ENCODE measurements around the gene SF3B3.

DNA sequence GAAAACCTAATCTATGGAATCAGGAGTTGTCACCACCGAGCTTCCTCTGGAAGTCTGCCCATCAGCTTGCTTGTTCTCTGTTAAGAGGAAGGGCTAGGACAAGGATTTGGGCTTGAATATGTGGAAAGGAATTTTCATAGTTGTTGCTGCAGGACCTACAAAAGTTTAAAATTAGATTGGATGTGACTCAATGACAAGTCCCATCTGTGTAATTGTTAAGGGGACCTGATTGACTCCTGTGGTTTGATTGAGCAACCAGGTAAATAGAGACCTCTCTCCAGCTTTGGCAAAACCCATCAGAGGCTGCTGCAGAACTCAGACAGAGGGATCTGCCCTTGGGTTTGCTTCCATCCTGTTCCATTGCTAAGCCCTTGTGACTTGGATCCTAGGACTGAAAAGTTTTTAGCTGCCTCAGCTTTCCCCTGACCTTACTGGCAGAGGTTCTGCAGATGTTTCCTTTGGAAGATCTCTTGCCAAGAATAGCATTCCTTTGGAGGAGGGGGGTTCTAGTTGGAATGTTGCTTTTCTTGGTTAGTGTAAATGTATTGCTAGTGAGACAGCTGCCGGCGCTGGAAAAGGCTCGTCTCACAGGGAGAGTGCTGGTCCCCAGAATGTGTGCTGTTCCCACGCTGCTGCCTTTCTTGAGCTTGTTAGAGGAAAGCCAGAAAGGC is 50.0 kb downstream of the SF3B3 start:
- TF ChIP-seq CTCF (IDR thresholded peaks at IDR 0.05) (no peak), EZH2 (IDR thresholded peaks at IDR 0.05; ENCODE audit: borderline replicate concordance, insufficient read depth, low read depth, low read length, poor library complexity, severe bottlenecking) (no peak)
